NB4 (cell line): ENCODE measurements around the gene FHIT.

Experiments
- DNase-seq: peaks from one replicate; pipeline ENCODE4 v3.0.0; 2010; ENCODE audit warnings: low read depth
- H3K4me3 ChIP-seq: one replicate; pipeline ENCODE4 v1.5.1; 2011; ENCODE audit warnings: mild to moderate bottlenecking, low read depth, low read length, moderate library complexity
- CTCF ChIP-seq: IDR thresholded peaks from one replicate; pipeline ENCODE4 v1.5.1; 2012; ENCODE audit warnings: low read depth, low read length
- MAX ChIP-seq: IDR thresholded peaks from 2 replicates; pipeline ENCODE4 v1.6.1; 2011; ENCODE audit warnings: low read depth, low read length
- MYC ChIP-seq: IDR thresholded peaks from 2 replicates; pipeline ENCODE4 v1.6.1; 2011; ENCODE audit warnings: low read depth, low read length
- POLR2A ChIP-seq: IDR thresholded peaks from 2 replicates; pipeline ENCODE4 v1.6.1; 2011; ENCODE audit warnings: mild to moderate bottlenecking; ENCODE audit not compliant: insufficient read length; ENCODE audit errors: extremely low read depth

Gene FHIT

GRCh38 chr3:59914251-59914650, 1337.0 kb downstream of the FHIT start:
- H3K4me3 ChIP-seq = no peak overlapping the region
- no peak for DNase-seq
- TF ChIP-seq CTCF = no peak
- TF ChIP-seq MYC = no peak
- no peak for TF ChIP-seq MAX
- no peak for TF ChIP-seq POLR2A

- DNase-seq = no peak
- TF ChIP-seq MYC (no peak), CTCF (no peak), MAX (no peak), POLR2A (no peak)
- H3K4me3 ChIP-seq = no peak overlapping the region
These were observed 1337.6 kb downstream of the FHIT start for GRCh38 chr3:59913645-59914044.

- TF ChIP-seq MAX = no peak
- TF ChIP-seq POLR2A = no peak
- no peak for TF ChIP-seq MYC
- no peak for TF ChIP-seq CTCF
- DNase-seq = no peak
- H3K4me3 ChIP-seq = no peak overlapping the region
These were observed 1342.6 kb downstream of the FHIT start for GRCh38 chr3:59908701-59909100.

- DNase-seq = no peak
- no peak overlapping the region for H3K4me3 ChIP-seq
- TF ChIP-seq MYC (no peak), MAX (no peak), CTCF (no peak), POLR2A (no peak)
These were observed 1343.0 kb downstream of the FHIT start for GRCh38 chr3:59908280-59908679.

GRCh38 chr3:59904296-59904695, 1347.0 kb downstream of the FHIT start:
- no peak overlapping the region for H3K4me3 ChIP-seq
- no peak for TF ChIP-seq POLR2A
- no peak for TF ChIP-seq MYC
- TF ChIP-seq MAX = no peak
- no peak for DNase-seq

- no peak for DNase-seq
- H3K4me3 ChIP-seq = no peak overlapping the region
- TF ChIP-seq MAX (no peak), CTCF (no peak), POLR2A (no peak), MYC (no peak)
These were observed 1352.2 kb downstream of the FHIT start for GRCh38 chr3:59899061-59899460.
